K562 (cell line): ENCODE measurements around the gene GALNS. TPM values are rescaled to one million over a fixed set of nuclear protein-coding genes. Genes with fewer than 3 reads are reported as not detected.

Experiments used
- HDAC2 ChIP-seq: fragments of 450-650 bp; IDR thresholded peaks from 2 replicates; pipeline ENCODE4 v1.6.1; 2016; ENCODE audit warnings: mild to moderate bottlenecking
- KAT2B ChIP-seq: IDR thresholded peaks from one replicate; pipeline ENCODE4 v1.6.1; 2012; ENCODE audit warnings: low read depth, mild to moderate bottlenecking, control low read depth, inconsistent platforms, low read length, moderate library complexity
- MTA3 ChIP-seq: fragments of 450-650 bp; formaldehyde crosslinking; IDR thresholded peaks from 2 replicates; pipeline ENCODE4 v1.6.1; 2017; ENCODE audit warnings: mild to moderate bottlenecking, borderline replicate concordance
- polyA plus RNA-seq, 8 experiments: library from polyadenylated mRNA; depleted of rRNA in 4 of 8; stranded (reverse) in 5 of 8; unstranded in 3 of 8; fragments of >200 nt; fragmentation: Nextera tagmentation in 2 of 8; fragmentation: Illumina TruSeq in 1 of 8; extraction: Ambion mirVana in 2 of 8; extraction: Trizol in 1 of 8; gene quantifications; 2 replicates each; pipeline versions ENCODE4 v1.2.1 to v1.2.3, GENCODE V29; 2011 to 2014; ENCODE audit warnings: inconsistent platforms in 1 of 8, missing spikeins in 1 of 8
- total RNA-seq, 7 experiments: library from RNA; depleted of rRNA in 6 of 7; stranded (reverse); fragments of >200 nt in 6 of 7; fragmentation: Illumina TruSeq in 2 of 7; extraction: Trizol in 2 of 7; gene quantifications; 2 replicates each; pipeline versions ENCODE4 v1.2.1 to v1.2.3, GENCODE V29; 2011 to 2021; ENCODE audit warnings: low replicate concordance in 1 of 7
- TF ChIP-seq, protein P1 (sequence below): sonication (generic); formaldehyde crosslinking; IDR thresholded peaks from 2 replicates; pipeline ENCODE4 v1.8.1; 2023; ENCODE audit warnings: mild to moderate bottlenecking, missing genetic modification reagents, moderate library complexity
- TF ChIP-seq, protein P2 (sequence below): sonication (generic); formaldehyde crosslinking; IDR thresholded peaks from 2 replicates; pipeline ENCODE4 v1.9.0; 2022; ENCODE audit warnings: mild to moderate bottlenecking, missing genetic modification reagents

Gene GALNS
- total and polyA plus RNA-seq, 9 of the 15 experiments (the other 6 are each of a cell fraction or from before 2014, with no cell fraction given): 0.38 to 13.2 (median 4.3) TPM

GRCh38 chr16:88781140-88782077 lies 75.3 kb downstream of the GALNS start (continued):
- TF ChIP-seq, protein P1, sequence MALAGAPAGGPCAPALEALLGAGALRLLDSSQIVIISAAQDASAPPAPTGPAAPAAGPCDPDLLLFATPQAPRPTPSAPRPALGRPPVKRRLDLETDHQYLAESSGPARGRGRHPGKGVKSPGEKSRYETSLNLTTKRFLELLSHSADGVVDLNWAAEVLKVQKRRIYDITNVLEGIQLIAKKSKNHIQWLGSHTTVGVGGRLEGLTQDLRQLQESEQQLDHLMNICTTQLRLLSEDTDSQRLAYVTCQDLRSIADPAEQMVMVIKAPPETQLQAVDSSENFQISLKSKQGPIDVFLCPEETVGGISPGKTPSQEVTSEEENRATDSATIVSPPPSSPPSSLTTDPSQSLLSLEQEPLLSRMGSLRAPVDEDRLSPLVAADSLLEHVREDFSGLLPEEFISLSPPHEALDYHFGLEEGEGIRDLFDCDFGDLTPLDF (CRISPR knock-in tag): no peak
- TF ChIP-seq, protein P2, sequence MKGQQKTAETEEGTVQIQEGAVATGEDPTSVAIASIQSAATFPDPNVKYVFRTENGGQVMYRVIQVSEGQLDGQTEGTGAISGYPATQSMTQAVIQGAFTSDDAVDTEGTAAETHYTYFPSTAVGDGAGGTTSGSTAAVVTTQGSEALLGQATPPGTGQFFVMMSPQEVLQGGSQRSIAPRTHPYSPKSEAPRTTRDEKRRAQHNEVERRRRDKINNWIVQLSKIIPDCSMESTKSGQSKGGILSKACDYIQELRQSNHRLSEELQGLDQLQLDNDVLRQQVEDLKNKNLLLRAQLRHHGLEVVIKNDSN: peak; percentile 81
- no peak for TF ChIP-seq KAT2B
- peak; percentile 26 for TF ChIP-seq HDAC2
- peak; percentile 63 for TF ChIP-seq MTA3
